Esophagus muscularis mucosa (tissue), 4 donors: ENCODE data around the gene ST6GAL2. TPM values are rescaled to one million over a fixed set of nuclear protein-coding genes. Genes with fewer than 3 reads are reported as not detected.
A peak's percentile ranks its signal among the peaks of the same experiment; 100 is the strongest.

Experiments
- DNase-seq: peaks from one replicate; pipeline ENCODE4 v3.0.0-alpha.2; 2017; ENCODE audit errors: extremely low spot score
- H3K27ac ChIP-seq, 4 donors: fragments of 200-600 bp; sonication (generic); replicated peaks in 1 of 4; 1 replicate in 3 of 4; 2 replicates in 1 of 4; pipeline ENCODE4 v1.5.1; 2016 to 2019; ENCODE audit warnings: mild to moderate bottlenecking in 1 of 4
- H3K27me3 ChIP-seq, 4 donors: fragments of 200-600 bp; sonication (generic); one replicate each; pipeline versions ENCODE4 v1.5.1 to v1.6.0; 2016 to 2019
- H3K36me3 ChIP-seq, 4 donors: fragments of 200-600 bp; sonication (generic); one replicate each; pipeline ENCODE4 v1.5.1; 2016 to 2019
- H3K4me1 ChIP-seq, 4 donors: fragments of 200-600 bp; sonication (generic); one replicate each; pipeline ENCODE4 v1.5.1; 2016 to 2019
- H3K4me3 ChIP-seq, 4 donors: fragments of 200-600 bp; sonication (generic); 1 replicate in 2 of 4; 2 replicates in 2 of 4; pipeline ENCODE4 v1.5.1; 2016 to 2019; ENCODE audit warnings: mild to moderate bottlenecking in 4 of 4, moderate library complexity in 1 of 4
- H3K9me3 ChIP-seq, 4 donors: fragments of 200-600 bp; sonication (generic); 1 replicate in 3 of 4; 2 replicates in 1 of 4; pipeline ENCODE4 v1.5.1; 2016 to 2019
- EP300 ChIP-seq: sonication (generic); formaldehyde crosslinking; IDR thresholded peaks from one replicate; pipeline ENCODE4 v1.6.1; 2017; ENCODE audit warnings: antibody characterized with exemption
- POLR2A ChIP-seq: fragments of 450-650 bp; IDR thresholded peaks from one replicate; pipeline ENCODE4 v1.6.1; 2017; ENCODE audit warnings: antibody characterized with exemption, moderate library complexity, mild to moderate bottlenecking, low read depth
- POLR2AphosphoS5 ChIP-seq, 2 donors: sonication (generic); formaldehyde crosslinking; IDR thresholded peaks; one replicate each; pipeline ENCODE4 v1.6.1; 2017; ENCODE audit warnings: antibody characterized with exemption in 2 of 2
- WGBS: methylation state at CpG from one replicate; pipeline ENCODE4 v1.1.5; 2018; 5-methylcytosine and 5-hydroxymethylcytosine counted together
- intact Hi-C: fragments of 100-400 bp; cut with DNase I; formaldehyde crosslinking; loops from one replicate; pipeline ENCODE4 v1.15.1; 2023
- total RNA-seq, 4 donors: library from RNA; depleted of rRNA; stranded (reverse); fragments of >200 nt; gene quantifications; one replicate each; pipeline versions ENCODE4 v1.1.0 to v1.2.1, GENCODE V29; 2016
- TF ChIP-seq, protein P1 (sequence below), 3 experiments: fragments of 200-600 bp in 2 of 3; fragments of 450-650 bp in 1 of 3; sonication (generic) in 2 of 3; IDR thresholded peaks; one replicate each; pipeline ENCODE4 v1.5.1; 2017 to 2019; ENCODE audit warnings: antibody characterized with exemption in 3 of 3, mild to moderate bottlenecking in 2 of 3, moderate library complexity in 1 of 3

ST6GAL2 gene, protein sequence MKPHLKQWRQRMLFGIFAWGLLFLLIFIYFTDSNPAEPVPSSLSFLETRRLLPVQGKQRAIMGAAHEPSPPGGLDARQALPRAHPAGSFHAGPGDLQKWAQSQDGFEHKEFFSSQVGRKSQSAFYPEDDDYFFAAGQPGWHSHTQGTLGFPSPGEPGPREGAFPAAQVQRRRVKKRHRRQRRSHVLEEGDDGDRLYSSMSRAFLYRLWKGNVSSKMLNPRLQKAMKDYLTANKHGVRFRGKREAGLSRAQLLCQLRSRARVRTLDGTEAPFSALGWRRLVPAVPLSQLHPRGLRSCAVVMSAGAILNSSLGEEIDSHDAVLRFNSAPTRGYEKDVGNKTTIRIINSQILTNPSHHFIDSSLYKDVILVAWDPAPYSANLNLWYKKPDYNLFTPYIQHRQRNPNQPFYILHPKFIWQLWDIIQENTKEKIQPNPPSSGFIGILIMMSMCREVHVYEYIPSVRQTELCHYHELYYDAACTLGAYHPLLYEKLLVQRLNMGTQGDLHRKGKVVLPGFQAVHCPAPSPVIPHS
- 10 to 100 TPM in 2 of 4 donors, 1 to 10 TPM in 2; 3.6 to 20.9 (median 7.5) TPM for total RNA-seq

DNA sequence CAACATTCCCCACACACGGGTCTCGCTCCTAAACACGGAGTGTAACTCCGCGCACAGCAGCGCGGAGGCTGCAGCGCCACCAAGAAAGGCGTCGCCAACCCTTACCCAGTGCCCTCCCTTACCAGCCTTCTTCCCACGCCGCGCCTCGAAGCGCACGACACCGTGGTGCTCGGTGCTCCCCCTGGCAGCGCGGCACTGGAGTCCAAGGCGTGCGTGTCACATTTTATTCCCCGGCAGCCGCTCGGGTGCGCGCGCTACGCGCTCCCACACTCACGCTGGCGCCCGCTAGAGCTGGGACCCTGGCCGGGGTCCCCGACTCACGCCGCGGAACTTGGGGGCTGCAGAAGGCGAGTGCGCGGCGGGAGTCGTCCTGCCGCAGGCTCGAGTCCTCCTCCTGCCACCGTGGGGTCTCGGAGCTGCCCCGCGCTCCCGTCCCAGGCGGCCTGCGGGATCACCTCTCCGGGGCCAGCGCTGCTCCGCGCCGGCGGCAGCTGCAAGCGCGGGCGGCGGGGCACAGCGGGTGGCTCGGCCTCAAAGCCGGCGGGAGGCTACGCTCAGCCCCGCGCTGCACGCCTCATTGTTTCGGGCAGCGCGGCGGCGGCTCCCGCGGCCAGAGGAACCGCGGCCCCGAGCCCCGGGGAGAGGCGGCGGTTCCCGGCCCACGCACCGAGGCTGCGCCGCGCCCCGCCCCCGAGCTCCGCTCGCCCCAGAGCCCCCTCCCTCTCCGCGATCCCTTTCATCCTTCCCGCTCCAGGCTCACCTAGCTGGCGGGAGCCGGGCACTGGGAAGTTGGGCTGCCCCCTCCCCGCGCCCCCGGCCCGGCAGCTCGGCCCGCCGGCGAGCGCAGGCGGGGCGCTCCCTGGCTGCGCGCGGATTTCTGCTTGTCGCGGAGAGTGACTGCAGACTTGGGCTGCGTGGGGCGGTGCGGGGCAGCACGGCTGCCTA lies at the start of gene ST6GAL2:
TSS of gene ST6GAL2 (minus strand) at position 197 of the 945 bp plus-strand sequence. CDS start 42,190 bp downstream, outside the sequence.
- DNase-seq, result no peak
- Histone ChIP-seq H3K9me3 (no peaks in the 10 kb centered on the region), H3K4me3 (peak within 1 kb of the TSS; percentile 55 to 70 (median 65)), H3K27me3 (peaks cover 0 to 28% (median 0%) of the 10 kb centered on the region in 4 donors), H3K36me3 (no peaks in the 10 kb centered on the region), H3K27ac (peak within 1 kb of the TSS; percentile 58 to 84 (median 78)), H3K4me1 (peaks cover 12 to 29% (median 28%) of the 10 kb centered on the region in 4 donors)
- WGBS, result under 1% methylated on average over 15 of the region's 118 CpGs
- intact Hi-C loops, result no loop called here
- TF ChIP-seq, protein P1, sequence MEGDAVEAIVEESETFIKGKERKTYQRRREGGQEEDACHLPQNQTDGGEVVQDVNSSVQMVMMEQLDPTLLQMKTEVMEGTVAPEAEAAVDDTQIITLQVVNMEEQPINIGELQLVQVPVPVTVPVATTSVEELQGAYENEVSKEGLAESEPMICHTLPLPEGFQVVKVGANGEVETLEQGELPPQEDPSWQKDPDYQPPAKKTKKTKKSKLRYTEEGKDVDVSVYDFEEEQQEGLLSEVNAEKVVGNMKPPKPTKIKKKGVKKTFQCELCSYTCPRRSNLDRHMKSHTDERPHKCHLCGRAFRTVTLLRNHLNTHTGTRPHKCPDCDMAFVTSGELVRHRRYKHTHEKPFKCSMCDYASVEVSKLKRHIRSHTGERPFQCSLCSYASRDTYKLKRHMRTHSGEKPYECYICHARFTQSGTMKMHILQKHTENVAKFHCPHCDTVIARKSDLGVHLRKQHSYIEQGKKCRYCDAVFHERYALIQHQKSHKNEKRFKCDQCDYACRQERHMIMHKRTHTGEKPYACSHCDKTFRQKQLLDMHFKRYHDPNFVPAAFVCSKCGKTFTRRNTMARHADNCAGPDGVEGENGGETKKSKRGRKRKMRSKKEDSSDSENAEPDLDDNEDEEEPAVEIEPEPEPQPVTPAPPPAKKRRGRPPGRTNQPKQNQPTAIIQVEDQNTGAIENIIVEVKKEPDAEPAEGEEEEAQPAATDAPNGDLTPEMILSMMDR (IDR thresholded peaks at IDR 0.05), result peak in 1 of 3 experiments; percentile 9
- no peak for TF ChIP-seq EP300
- TF ChIP-seq POLR2AphosphoS5 (IDR thresholded peaks at IDR 0.05), result peak in 1 of 2 donors; percentile 48
- no peak for TF ChIP-seq POLR2A

DNA sequence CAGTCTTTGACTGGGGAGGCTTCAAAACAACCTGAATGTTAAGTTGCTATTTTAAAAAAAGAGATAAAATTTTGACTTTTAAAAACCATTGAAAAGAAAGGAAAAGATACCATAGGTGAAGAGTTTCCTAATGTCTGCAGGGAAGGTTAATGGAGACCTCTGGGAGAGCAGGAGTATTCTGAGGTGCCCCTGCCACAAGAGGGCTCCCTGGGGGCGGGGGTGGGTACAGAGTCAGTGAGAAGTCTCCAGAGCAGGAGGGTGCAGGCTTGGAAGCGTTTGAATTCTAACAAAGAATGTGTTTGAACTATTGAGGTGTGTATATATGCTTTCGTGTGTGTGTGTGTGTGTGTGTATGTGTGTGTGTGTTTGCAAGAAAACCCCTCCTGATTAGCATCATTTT lies 46.7 kb upstream of the ST6GAL2 start:
- H3K27me3 ChIP-seq, result no peaks in the 10 kb centered on the region
- H3K9me3 ChIP-seq, result no peaks in the 10 kb centered on the region
- intact Hi-C loops, result no loop called here
- WGBS, result 66% methylated on average over 3 of the region's 3 CpGs
- no peak for DNase-seq
- no peak overlapping the region for H3K27ac ChIP-seq
- H3K36me3 ChIP-seq, result no peaks in the 10 kb centered on the region
- H3K4me3 ChIP-seq, result no peak overlapping the region
- TF ChIP-seq POLR2AphosphoS5 (IDR thresholded peaks at IDR 0.05) (no peak), EP300 (no peak), POLR2A (no peak)
- TF ChIP-seq, protein P1 (IDR thresholded peaks at IDR 0.05), result no peak
- no peaks in the 10 kb centered on the region for H3K4me1 ChIP-seq

DNA sequence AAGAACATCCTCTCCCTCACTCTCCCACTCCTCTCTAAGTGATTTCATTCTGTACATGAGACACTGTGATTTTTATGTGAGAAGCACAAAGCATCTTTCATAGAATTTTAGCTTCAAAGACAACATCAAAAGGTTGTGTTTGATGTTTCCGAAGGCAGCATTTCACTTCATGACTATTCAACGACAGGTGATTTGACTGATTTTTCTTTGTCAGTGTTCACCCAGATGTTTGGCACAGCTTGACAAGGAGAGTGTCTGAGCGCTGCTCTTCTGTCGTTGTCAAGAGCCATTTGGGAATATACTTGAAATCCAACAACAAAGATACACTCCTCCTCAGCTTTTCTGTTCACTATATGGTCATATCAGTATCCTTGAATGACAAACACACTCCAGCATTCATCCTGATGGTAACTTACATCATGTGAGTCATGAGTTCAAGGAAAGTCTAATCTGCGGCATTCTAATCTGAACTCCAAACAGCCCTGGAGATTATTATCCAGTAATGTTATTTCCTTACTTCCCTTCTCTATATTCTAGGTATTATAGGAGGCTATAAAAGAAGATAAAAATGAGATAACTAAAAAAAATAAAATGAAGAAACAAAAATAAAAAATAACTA lies 45.9 kb upstream of the ST6GAL2 start:
- 79% methylated on average over 5 of the region's 5 CpGs for WGBS
- intact Hi-C loops, result no loop called here
- TF ChIP-seq POLR2A (no peak), POLR2AphosphoS5 (IDR thresholded peaks at IDR 0.05) (no peak), EP300 (no peak)
- TF ChIP-seq, protein P1 (IDR thresholded peaks at IDR 0.05), result no peak

DNA sequence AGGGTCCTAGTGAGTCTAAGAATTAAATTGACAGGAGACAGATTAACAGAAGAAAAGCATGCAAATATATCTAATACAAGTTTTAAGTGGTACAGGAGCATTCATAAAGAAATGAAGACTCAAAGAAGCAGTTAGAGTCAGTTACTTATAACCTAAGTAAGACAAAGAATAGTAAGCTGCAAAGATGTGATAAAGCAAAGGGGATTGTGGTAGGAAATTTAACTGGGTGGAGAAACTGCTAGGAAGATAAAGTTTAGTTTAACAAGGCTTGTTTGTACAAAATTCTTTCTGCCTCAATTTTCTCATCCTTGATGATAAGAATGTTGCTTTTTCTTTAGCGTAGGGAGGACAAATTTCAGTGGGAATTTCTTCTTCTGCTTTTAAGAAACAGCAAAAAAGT lies 35.5 kb upstream of the ST6GAL2 start:
- H3K4me3 ChIP-seq, result no peak overlapping the region
- H3K4me1 ChIP-seq, result no peaks in the 10 kb centered on the region
- no peaks in the 10 kb centered on the region for H3K27me3 ChIP-seq
- 84% methylated on average over 1 of the region's 1 CpG for WGBS
- TF ChIP-seq POLR2A (no peak), POLR2AphosphoS5 (IDR thresholded peaks at IDR 0.05) (no peak), EP300 (no peak)
- TF ChIP-seq, protein P1 (IDR thresholded peaks at IDR 0.05), result no peak
- H3K9me3 ChIP-seq, result peaks cover 0 to 8% (median 2%) of the 10 kb centered on the region in 4 donors
- H3K36me3 ChIP-seq, result no peaks in the 10 kb centered on the region
- DNase-seq, result no peak
- H3K27ac ChIP-seq, result no peak overlapping the region
- intact Hi-C loops, result no loop called here

More for the DNA sequence above, 45.9 kb upstream of the ST6GAL2 start:
- Histone ChIP-seq H3K4me1 (no peaks in the 10 kb centered on the region), H3K4me3 (no peak overlapping the region), H3K36me3 (no peaks in the 10 kb centered on the region), H3K27me3 (no peaks in the 10 kb centered on the region), H3K27ac (no peak overlapping the region), H3K9me3 (peaks cover 0 to 6% (median 1%) of the 10 kb centered on the region in 4 donors)
- no peak for DNase-seq
